Type B pancreatic cell (in vitro differentiated cells): ENCODE results near the gene DCBLD1. TPM values are rescaled to one million over a fixed set of nuclear protein-coding genes. Genes with fewer than 3 reads are reported as not detected.
A peak's percentile ranks its signal among the peaks of the same experiment; 100 is the strongest.
"Not testable (repeated sequence)": the region's sequence is repeated elsewhere in the genome, so short reads cannot be mapped to it uniquely, and the experiment has no call there.

Experiments
- DNase-seq: peaks from one replicate; pipeline ENCODE4 v3.0.0; 2021; ENCODE audit warnings: mixed read lengths; ENCODE audit not compliant: unreplicated experiment; ENCODE audit errors: extremely low spot score
- H3K27ac Mint-ChIP-seq: 2 replicates; pipeline ENCODE4 v1.8.0; 2021; ENCODE audit warnings: mild to moderate bottlenecking, mixed read lengths
- H3K27me3 Mint-ChIP-seq: 2 replicates; pipeline ENCODE4 v1.8.0; 2021; ENCODE audit warnings: mixed read lengths
- H3K36me3 Mint-ChIP-seq: 2 replicates; pipeline ENCODE4 v1.8.0; 2021; ENCODE audit warnings: mixed read lengths
- H3K4me1 Mint-ChIP-seq: one replicate; pipeline ENCODE4 v1.8.0; 2021; ENCODE audit warnings: mixed read lengths; ENCODE audit not compliant: unreplicated experiment
- H3K4me3 Mint-ChIP-seq: 2 replicates; pipeline ENCODE4 v1.8.0; 2021; ENCODE audit warnings: mild to moderate bottlenecking, mixed read lengths
- H3K9me3 Mint-ChIP-seq: 2 replicates; pipeline ENCODE4 v1.8.0; 2021; ENCODE audit warnings: mixed read lengths
- CTCF ChIP-seq: fragments of 200-600 bp; sonication (generic); conservative IDR thresholded peaks from 2 replicates; pipeline ENCODE4 v1.5.0; 2021; ENCODE audit warnings: antibody characterized with exemption, mild to moderate bottlenecking
- total RNA-seq: library from RNA; stranded (reverse); gene quantifications from 2 replicates; pipeline ENCODE4 v1.2.1, GENCODE V29; 2021; ENCODE audit warnings: low replicate concordance

The DCBLD1 gene
- total RNA-seq, 1 donor from 2014 or later = 9.0 TPM

DNA sequence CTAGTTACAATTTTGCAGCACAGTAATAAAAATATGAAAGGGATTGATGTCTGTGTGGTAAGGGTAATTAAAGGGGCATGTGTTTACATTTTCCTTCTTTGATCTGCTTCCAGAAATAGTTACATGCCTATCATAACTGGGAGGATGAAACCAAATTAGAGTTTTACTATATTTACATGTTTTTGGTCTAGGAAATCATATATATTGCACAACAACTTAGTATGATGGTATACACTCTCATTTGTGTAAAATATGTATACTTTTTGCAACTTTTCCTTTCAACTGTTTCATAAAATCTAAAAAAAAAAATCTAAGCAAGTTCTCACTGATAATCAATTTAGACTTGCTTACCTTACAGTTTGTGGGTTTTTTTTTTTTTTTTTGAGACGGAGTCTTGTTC is 32.2 kb downstream of the DCBLD1 start:
- no peak for TF ChIP-seq CTCF
- Mint-ChIP-seq H3K9me3 (no peaks in the 10 kb centered on the region), H3K36me3 (peaks cover 4% of the 10 kb centered on the region), H3K4me1 (peaks cover 13% of the 10 kb centered on the region), H3K27ac (no peak overlapping the region), H3K4me3 (no peak overlapping the region), H3K27me3 (peaks cover 3% of the 10 kb centered on the region)
- DNase-seq = no peak

DNA sequence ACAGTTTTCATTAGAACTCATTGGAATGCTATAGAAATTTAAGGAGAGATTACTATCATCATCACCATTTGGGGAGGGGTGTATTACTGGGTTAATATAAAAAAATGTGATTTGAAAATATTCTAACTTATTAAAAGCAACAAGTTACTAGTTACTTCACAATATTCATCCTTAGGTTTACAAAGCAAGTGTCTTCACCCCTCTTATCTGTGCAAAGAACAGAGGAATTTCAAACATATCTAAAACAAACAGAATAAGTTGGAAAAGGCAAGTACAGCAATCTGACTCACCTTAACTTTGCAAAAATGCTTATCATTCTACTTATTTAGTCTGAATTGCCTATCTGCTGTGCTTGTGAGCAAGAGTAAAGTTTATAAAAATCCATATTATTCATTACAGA is 32.9 kb downstream of the DCBLD1 start:
- Mint-ChIP-seq H3K9me3 (no peaks in the 10 kb centered on the region), H3K4me3 (no peak overlapping the region), H3K36me3 (peaks cover 4% of the 10 kb centered on the region), H3K27me3 (no peaks in the 10 kb centered on the region), H3K27ac (no peak overlapping the region), H3K4me1 (peaks cover 13% of the 10 kb centered on the region)
- no peak for DNase-seq
- TF ChIP-seq CTCF = no peak

DNA sequence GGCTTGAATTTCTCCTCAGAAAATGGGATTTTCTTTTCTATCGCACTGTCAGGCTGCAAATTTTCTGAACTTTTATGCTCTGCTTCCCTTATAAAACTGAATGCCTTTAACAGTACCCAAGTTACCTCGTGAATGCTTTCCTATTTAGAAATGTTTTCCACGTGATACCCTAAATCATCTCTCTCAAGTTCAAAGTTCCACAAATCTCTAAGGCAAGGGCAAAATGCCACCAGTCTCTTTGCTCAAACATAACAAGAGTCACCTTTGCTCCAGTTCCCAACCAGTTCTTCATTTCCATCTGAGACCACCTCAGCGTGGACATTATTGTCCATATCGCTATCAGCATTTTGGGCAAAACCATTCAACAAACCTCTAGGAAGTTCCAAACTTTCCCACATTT is 35.5 kb downstream of the DCBLD1 start:
- not testable (repeated sequence) for H3K4me1 Mint-ChIP-seq, H3K9me3 Mint-ChIP-seq, DNase-seq, H3K27me3 Mint-ChIP-seq, H3K4me3 Mint-ChIP-seq, H3K36me3 Mint-ChIP-seq, H3K27ac Mint-ChIP-seq

DNA sequence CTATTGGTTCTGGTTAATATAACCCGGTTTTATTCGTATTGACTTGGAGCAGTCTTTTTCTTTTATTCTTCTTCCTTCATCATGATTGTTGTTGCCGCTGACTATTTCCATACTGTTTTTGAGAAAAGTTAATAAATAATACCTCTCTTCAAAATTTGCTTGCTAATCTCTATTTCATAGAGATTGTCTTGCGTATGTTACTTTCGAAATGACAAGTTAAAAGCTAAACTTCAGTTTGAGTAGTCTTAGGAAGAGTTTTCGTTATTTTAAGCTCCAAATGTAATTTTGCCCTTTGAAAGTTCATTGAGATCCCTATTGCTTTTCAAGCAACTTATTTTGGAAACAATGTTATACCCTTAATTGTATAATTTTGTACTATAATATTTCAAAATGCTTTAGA is 36.4 kb downstream of the DCBLD1 start:
- Mint-ChIP-seq H3K36me3 (peaks cover 5% of the 10 kb centered on the region), H3K27me3 (no peaks in the 10 kb centered on the region), H3K4me1 (peaks cover 8% of the 10 kb centered on the region), H3K9me3 (no peaks in the 10 kb centered on the region), H3K4me3 (no peak overlapping the region), H3K27ac (no peak overlapping the region)
- DNase-seq = no peak
- no peak for TF ChIP-seq CTCF

DNA sequence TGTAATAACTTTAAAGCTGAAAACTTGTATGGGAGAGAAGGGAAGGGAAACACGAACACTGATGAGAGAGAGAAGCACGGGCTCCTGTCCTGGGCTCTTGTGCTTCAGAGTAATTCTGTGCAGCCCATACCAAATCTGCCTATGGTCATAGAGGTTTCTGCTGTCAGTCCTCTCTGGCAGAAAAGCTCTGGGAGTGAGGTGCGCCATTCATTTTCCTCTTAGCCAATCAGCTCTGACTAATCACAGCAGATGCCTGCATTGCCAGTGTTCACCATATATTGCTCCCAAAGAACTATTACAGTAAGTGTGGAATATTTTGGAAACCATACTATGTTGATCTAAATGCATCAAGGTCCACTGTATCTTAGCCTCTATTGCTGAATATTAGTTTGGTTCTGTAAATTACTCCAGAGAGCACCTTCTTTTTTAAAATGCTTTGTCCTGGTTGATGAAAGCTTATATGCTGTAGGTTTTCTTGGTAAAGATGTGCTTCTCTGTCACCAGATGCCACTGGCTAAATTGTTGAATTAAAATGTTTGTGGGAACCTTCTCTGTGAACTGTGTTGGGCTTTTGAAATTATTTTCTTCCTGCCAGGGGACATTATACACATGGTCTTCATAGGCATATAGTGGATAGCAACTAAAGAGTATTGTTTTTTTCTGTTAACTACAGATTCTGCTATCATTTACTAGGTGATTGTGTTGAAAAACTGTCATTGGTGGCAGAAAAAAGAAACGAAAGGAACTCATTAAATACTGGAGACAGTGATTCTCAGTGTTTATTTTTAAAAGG is 38.3 kb downstream of the DCBLD1 start:
- no peak overlapping the region for H3K27ac Mint-ChIP-seq
- TF ChIP-seq CTCF = no peak
- no peaks in the 10 kb centered on the region for H3K9me3 Mint-ChIP-seq

DNA sequence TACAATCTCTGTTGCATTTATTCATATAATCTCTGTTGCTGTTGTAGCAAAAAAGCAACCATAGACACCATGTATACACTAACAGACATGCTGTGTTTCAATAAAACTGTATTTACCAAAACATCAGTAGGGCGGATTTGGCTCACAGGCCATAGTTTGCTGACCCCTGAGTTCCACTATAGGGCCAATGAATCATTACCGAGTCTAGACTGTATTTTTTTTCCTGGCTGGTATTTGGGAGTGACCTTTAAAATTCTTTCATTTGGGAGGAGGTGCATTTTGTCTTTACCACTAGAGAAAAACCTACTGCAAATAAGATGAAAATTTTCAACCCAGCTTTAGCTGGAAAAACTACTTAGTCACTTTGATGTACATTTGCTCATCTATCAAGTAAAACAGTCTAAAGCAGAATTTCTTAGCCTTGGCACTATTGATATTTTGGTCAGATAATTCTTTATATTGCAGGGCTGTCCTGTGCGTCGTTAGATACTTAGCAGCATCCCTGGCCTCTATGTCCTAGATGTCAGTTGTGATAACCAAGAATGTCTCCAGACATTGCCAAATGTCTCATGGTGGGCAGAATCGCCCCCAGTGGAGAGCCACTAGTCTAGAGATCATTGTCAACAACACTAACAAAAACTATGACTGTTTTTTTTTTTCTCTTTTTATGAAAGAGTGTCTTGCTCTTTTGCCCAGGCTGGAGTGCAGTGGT is 39.5 kb downstream of the DCBLD1 start:
- DNase-seq = no peak
- Mint-ChIP-seq H3K4me3 (peak overlapping the region; percentile 16), H3K27me3 (no peaks in the 10 kb centered on the region), H3K9me3 (no peaks in the 10 kb centered on the region), H3K36me3 (peaks cover 5% of the 10 kb centered on the region), H3K4me1 (peaks cover 8% of the 10 kb centered on the region), H3K27ac (peak overlapping the region; percentile 79)
- TF ChIP-seq CTCF = no peak

More for the DNA sequence above, 38.3 kb downstream of the DCBLD1 start:
- Mint-ChIP-seq H3K4me3 (no peak overlapping the region), H3K36me3 (peaks cover 5% of the 10 kb centered on the region), H3K4me1 (peaks cover 8% of the 10 kb centered on the region), H3K27me3 (no peaks in the 10 kb centered on the region)
- DNase-seq = no peak
